ENCODE results near the gene IL17RC.

IL17RC gene

DNA sequence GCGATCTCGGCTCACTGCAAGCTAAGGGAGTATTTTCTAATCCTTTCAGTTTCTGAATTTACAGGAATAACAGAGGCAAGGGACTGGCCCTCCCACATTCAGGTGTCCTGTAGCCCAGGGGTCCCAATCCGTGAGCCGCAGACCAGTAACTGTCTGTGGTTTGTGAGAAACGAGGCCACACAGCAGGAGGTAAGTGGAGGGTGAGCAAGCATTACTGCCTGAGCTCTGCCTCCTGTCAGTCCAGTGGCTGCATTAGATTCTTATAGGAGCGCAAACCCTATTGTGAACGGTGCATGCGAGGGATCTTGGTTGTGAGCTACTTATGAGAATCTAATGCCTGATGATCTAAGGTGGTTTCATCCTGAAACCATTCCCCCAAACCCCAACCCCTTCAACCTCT, 5.0 kb upstream of the IL17RC start:
- no peak for DNase-seq (ENCODE audit: low read depth)
- H3K4me3 ChIP-seq (ENCODE audit: control insufficient read depth, low read depth, low read length), result no peak overlapping the region
- TF ChIP-seq, protein P1, sequence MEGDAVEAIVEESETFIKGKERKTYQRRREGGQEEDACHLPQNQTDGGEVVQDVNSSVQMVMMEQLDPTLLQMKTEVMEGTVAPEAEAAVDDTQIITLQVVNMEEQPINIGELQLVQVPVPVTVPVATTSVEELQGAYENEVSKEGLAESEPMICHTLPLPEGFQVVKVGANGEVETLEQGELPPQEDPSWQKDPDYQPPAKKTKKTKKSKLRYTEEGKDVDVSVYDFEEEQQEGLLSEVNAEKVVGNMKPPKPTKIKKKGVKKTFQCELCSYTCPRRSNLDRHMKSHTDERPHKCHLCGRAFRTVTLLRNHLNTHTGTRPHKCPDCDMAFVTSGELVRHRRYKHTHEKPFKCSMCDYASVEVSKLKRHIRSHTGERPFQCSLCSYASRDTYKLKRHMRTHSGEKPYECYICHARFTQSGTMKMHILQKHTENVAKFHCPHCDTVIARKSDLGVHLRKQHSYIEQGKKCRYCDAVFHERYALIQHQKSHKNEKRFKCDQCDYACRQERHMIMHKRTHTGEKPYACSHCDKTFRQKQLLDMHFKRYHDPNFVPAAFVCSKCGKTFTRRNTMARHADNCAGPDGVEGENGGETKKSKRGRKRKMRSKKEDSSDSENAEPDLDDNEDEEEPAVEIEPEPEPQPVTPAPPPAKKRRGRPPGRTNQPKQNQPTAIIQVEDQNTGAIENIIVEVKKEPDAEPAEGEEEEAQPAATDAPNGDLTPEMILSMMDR (conservative IDR thresholded peaks at IDR 0.05; ENCODE audit: control insufficient read depth, insufficient read depth, low read depth, low read length), result no peak

DNA sequence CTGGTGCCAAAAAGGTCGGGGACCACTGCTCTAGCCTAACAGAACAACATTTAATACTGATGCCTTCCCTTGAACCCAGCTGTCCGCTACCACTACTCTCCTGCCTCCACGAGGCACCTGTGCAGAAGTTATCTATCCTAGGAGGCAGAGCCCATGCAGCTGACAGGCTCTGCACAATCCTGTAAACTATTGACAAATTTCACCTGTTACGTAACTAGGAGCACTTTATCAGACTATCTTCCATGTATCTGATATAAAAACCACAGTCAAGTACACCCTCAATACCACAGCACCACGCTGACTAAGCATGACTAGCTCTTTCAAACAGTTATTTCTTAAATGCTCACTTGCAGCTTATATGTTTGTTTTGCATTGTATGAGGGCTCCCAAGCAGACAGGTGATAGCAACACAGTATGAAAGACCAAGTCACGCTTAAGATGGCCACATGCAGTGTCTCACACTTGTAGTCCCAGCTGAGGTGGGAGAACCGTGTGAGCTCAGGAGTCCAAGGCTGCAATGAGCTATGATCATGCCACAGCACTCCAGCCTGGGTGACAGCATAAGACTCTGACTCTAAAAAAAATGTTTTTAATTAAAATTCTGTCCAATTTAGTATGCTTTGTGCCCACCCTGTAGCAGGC, 4.5 kb upstream of the IL17RC start:
- DNase-seq (ENCODE audit: low read depth), result peak; percentile 76
- no peak overlapping the region for H3K4me3 ChIP-seq (ENCODE audit: control insufficient read depth, low read depth, low read length)
- TF ChIP-seq, protein P1 (conservative IDR thresholded peaks at IDR 0.05; ENCODE audit: control insufficient read depth, insufficient read depth, low read depth, low read length), result no peak

DNA sequence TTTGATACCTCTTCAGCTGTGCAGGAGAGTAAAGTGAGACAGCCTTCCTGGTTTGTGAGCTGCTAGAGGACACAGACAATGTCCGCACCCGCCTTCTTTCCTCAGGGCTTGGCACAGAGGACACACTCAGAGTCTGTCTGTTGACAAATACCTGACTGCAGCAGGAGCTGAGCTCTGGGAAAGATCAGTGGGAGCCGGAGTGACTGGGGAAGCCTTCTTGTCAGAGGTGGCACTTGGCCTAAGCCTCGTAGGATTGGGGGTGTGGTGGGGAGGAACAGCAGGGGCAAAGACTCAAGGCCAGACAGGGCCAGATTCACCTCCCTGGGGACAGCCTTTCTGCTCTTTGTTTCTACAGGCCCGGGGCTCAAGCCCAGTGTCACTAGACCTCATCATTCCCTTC, 3.3 kb upstream of the IL17RC start:
- H3K4me3 ChIP-seq (ENCODE audit: control insufficient read depth, low read depth, low read length), result no peak overlapping the region
- TF ChIP-seq, protein P1 (conservative IDR thresholded peaks at IDR 0.05; ENCODE audit: control insufficient read depth, insufficient read depth, low read depth, low read length), result no peak
- DNase-seq (ENCODE audit: low read depth), result no peak

DNA sequence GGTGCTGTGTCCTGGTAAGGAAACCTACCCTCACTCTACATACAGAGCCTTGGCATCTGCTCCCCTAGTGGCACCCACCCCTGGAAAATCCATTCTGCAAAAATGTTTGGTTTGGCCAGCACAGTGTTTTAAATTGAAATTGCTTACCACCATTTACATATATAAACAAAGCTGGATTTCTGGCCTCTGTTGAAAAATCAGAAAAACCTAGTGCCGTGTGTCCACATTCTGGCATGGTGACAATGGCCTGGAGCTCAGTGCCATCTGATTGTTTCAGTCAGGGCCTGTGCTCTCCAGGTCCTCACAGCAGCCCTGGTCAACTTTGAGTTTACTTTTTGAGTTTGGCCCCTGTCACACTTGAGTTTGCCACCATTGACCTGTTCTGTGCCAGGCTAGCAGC, 2.9 kb upstream of the IL17RC start:
- H3K4me3 ChIP-seq (ENCODE audit: control insufficient read depth, low read depth, low read length), result no peak overlapping the region
- TF ChIP-seq, protein P1 (conservative IDR thresholded peaks at IDR 0.05; ENCODE audit: control insufficient read depth, insufficient read depth, low read depth, low read length), result no peak
- DNase-seq (ENCODE audit: low read depth), result no peak

DNA sequence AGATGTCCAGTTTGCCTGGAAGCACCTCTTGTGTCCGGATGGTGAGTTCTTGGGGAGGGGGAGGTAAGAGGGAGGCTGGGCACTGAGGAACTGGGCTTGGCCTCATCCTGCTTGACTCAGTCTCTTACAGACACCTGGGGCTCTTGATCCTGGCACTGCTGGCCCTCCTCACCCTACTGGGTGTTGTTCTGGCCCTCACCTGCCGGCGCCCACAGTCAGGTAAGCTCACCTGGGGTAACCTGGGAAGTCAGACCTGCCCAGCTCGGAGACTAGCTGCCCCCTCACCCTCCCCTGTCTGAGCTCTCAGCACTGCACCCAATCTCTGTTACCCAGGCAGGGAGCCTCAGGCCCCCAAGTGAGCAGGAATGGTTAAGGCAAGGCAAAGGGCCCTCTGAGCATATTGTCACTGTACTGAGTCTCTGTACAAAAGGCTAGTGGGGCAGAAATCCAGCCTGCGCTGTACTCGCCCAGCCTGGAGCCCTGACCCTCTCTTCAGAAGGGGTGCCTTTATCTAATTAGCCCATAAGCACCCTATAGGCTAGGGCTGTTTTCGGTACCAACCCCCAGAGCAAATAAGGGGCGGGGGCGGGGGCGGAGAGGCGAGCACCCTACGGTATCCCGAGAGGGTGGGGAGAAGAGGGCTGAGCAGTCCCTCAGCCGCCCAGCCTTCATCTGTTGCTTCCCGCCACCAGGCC, 2.2 kb upstream of the IL17RC start:
- TF ChIP-seq, protein P1 (conservative IDR thresholded peaks at IDR 0.05; ENCODE audit: control insufficient read depth, insufficient read depth, low read depth, low read length), result no peak
- DNase-seq (ENCODE audit: low read depth), result no peak
- H3K4me3 ChIP-seq (ENCODE audit: control insufficient read depth, low read depth, low read length), result peak overlapping the region; percentile 27

DNA sequence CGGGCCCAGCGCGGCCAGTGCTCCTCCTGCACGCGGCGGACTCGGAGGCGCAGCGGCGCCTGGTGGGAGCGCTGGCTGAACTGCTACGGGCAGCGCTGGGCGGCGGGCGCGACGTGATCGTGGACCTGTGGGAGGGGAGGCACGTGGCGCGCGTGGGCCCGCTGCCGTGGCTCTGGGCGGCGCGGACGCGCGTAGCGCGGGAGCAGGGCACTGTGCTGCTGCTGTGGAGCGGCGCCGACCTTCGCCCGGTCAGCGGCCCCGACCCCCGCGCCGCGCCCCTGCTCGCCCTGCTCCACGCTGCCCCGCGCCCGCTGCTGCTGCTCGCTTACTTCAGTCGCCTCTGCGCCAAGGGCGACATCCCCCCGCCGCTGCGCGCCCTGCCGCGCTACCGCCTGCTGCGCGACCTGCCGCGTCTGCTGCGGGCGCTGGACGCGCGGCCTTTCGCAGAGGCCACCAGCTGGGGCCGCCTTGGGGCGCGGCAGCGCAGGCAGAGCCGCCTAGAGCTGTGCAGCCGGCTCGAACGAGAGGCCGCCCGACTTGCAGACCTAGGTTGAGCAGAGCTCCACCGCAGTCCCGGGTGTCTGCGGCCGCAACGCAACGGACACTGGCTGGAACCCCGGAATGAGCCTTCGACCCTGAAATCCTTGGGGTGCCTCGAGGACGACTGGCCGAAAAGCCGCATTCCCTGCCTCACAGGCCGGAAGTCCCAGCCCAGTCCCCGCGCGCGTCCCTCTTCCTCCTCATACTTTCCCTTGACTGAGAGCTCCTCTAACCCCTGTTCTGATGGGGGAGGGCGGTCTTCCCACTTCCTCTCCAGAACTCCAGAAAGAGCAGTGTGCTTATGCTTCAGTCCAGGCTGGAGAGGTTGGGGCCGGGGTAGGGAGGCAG, 1.4 kb upstream of the IL17RC start:
- peak overlapping the region; percentile 63 for H3K4me3 ChIP-seq (ENCODE audit: control insufficient read depth, low read depth, low read length)
- peak; percentile 65 for DNase-seq (ENCODE audit: low read depth)
- TF ChIP-seq, protein P1 (conservative IDR thresholded peaks at IDR 0.05; ENCODE audit: control insufficient read depth, insufficient read depth, low read depth, low read length), result no peak

Data from fibroblast of mammary gland (primary cell).